Choroid plexus epithelial cell (primary cell): Measurements from ENCODE around the gene FBXW7.

Experiments used
- DNase-seq: peaks from one replicate; pipeline ENCODE4 v3.0.0-alpha.2; 2010; ENCODE audit warnings: low read depth
- H3K4me3 ChIP-seq: 2 replicates; pipeline ENCODE4 v1.5.1; 2011; ENCODE audit warnings: low read depth, mild to moderate bottlenecking, control low read depth, low read length, moderate library complexity
- TF ChIP-seq, protein P1 (sequence below): conservative IDR thresholded peaks from 2 replicates; pipeline ENCODE4 v1.5.1; 2011; ENCODE audit warnings: low read depth, mild to moderate bottlenecking, control low read depth, inconsistent platforms, low read length, moderate library complexity

Gene FBXW7

DNA sequence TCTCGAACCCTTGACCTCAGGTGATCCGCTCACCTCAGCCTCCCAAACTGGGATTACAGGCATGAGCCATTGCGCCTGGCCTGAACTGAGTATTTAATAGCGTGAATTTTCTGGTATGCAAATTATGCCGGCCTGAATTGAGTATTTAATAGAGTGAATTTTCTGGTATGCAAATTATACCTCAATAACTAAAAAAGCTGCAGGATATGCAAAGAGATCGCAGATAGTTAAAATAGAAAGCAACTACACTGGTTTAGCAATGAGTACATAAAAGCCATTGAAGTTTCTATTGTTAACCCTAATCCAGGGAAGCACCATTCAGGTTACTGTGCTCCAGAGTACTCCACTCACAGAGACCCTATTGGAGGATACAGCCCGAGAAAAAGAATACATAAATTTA lies 22.8 kb downstream of the FBXW7 start:
- H3K4me3 ChIP-seq, result no peak overlapping the region
- TF ChIP-seq, protein P1, sequence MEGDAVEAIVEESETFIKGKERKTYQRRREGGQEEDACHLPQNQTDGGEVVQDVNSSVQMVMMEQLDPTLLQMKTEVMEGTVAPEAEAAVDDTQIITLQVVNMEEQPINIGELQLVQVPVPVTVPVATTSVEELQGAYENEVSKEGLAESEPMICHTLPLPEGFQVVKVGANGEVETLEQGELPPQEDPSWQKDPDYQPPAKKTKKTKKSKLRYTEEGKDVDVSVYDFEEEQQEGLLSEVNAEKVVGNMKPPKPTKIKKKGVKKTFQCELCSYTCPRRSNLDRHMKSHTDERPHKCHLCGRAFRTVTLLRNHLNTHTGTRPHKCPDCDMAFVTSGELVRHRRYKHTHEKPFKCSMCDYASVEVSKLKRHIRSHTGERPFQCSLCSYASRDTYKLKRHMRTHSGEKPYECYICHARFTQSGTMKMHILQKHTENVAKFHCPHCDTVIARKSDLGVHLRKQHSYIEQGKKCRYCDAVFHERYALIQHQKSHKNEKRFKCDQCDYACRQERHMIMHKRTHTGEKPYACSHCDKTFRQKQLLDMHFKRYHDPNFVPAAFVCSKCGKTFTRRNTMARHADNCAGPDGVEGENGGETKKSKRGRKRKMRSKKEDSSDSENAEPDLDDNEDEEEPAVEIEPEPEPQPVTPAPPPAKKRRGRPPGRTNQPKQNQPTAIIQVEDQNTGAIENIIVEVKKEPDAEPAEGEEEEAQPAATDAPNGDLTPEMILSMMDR, result no peak
- DNase-seq, result no peak

GRCh38 chr4:152512483-152512882 lies 23.4 kb downstream of the FBXW7 start:
- DNase-seq, result no peak
- no peak overlapping the region for H3K4me3 ChIP-seq

GRCh38 chr4:152510349-152511147 lies 25.3 kb downstream of the FBXW7 start:
- TF ChIP-seq, protein P1, result no peak
- no peak overlapping the region for H3K4me3 ChIP-seq
- DNase-seq, result no peak

More at GRCh38 chr4:152512483-152512882, 23.4 kb downstream of the FBXW7 start:
- TF ChIP-seq, protein P1, result no peak

- H3K4me3 ChIP-seq, result no peak overlapping the region
- DNase-seq, result no peak
- TF ChIP-seq, protein P1, result no peak
Observed at GRCh38 chr4:152509595-152510225, 26.2 kb downstream of the FBXW7 start.

GRCh38 chr4:152508818-152509217 lies 27.1 kb downstream of the FBXW7 start:
- TF ChIP-seq, protein P1, result no peak
- no peak for DNase-seq
- H3K4me3 ChIP-seq, result no peak overlapping the region

GRCh38 chr4:152508386-152508785 lies 27.5 kb downstream of the FBXW7 start:
- TF ChIP-seq, protein P1, result no peak
- no peak overlapping the region for H3K4me3 ChIP-seq
- no peak for DNase-seq
